ENCODE results near the gene STK40.

STK40 gene

GRCh38 chr1:36342426-36343185, 43.1 kb downstream of the STK40 start:
- peak; percentile 76 for DNase-seq

GRCh38 chr1:36341626-36342320, 44.0 kb downstream of the STK40 start:
- DNase-seq, result no peak

- no peak for DNase-seq
These were observed 46.1 kb downstream of the STK40 start for GRCh38 chr1:36339615-36340014.

- no peak for DNase-seq
These were observed 46.5 kb downstream of the STK40 start for GRCh38 chr1:36339215-36339614.

- DNase-seq, result no peak
These were observed 47.9 kb downstream of the STK40 start for GRCh38 chr1:36337830-36338229.

- no peak for DNase-seq
These were observed 54.8 kb downstream of the STK40 start for GRCh38 chr1:36330940-36331339.

- DNase-seq, result no peak
These were observed 55.9 kb downstream of the STK40 start for GRCh38 chr1:36329817-36330216.

- no peak for DNase-seq
These were observed 57.0 kb downstream of the STK40 start for GRCh38 chr1:36328713-36329112.

- no peak for DNase-seq
These were observed 57.6 kb downstream of the STK40 start for GRCh38 chr1:36328088-36328480.

- DNase-seq, result no peak
These were observed 58.2 kb downstream of the STK40 start for GRCh38 chr1:36327421-36328087.

- DNase-seq, result no peak
These were observed 59.2 kb downstream of the STK40 start for GRCh38 chr1:36326499-36326898.

- DNase-seq, result no peak
These were observed 61.4 kb downstream of the STK40 start for GRCh38 chr1:36324353-36324703.

- peak; percentile 77 for DNase-seq
These were observed 61.9 kb downstream of the STK40 start, which contains the start of gene EVA1B for GRCh38 chr1:36323636-36324352. Gene EVA1B, minus strand, starts transcription at chr1:36323645. Its CDS starts 608 bp downstream, at chr1:36323037.

GRCh38 chr1:36322786-36323635, 62.7 kb downstream of the STK40 start:
- DNase-seq, result peak; percentile 76

GRCh38 chr1:36322041-36322785, 63.5 kb downstream of the STK40 start:
- peak; percentile 64 for DNase-seq

GRCh38 chr1:36321119-36321951, 64.4 kb downstream of the STK40 start:
- DNase-seq, result peak; percentile 74

GRCh38 chr1:36320767-36321118, 65.0 kb downstream of the STK40 start:
- no peak for DNase-seq

- DNase-seq, result no peak
These were observed 65.4 kb downstream of the STK40 start for GRCh38 chr1:36320291-36320761.

- no peak for DNase-seq
These were observed 76.3 kb downstream of the STK40 start for GRCh38 chr1:36309397-36309796.

- peak; percentile 54 for DNase-seq
These were observed 78.0 kb downstream of the STK40 start for GRCh38 chr1:36307601-36308330.

Data from activated CD8-positive, alpha-beta memory T cell treated with anti-CD3 and anti-CD28 coated beads for 24 hours (primary cell).